ENCODE data around the gene PTPRG.

GRCh38 chr3:61537366-61537765 is 24.0 kb upstream of the PTPRG start:
- no peak for TF ChIP-seq CTCF (conservative IDR thresholded peaks at IDR 0.05; ENCODE audit: low read depth, low read length)
- no peak for TF ChIP-seq EZH2 (IDR thresholded peaks at IDR 0.05; ENCODE audit: low read length, unreplicated experiment)

All from PC-3 (cell line).